OCI-LY1 (cell line): ENCODE measurements around the gene SLIT3.

ENCODE experiments used
- CTCF ChIP-seq: fragments of 200-600 bp; sonication (generic), shearing (Covaris generic); IDR thresholded peaks from 2 replicates; pipeline ENCODE4 v1.5.1; 2017; ENCODE audit warnings: mild to moderate bottlenecking, antibody characterized with exemption, low read length, moderate library complexity, mixed read lengths
- EZH2 ChIP-seq: fragments of 200-600 bp; sonication (generic), shearing (Covaris generic); IDR thresholded peaks from 2 replicates; pipeline ENCODE4 v1.8.0; 2017; ENCODE audit warnings: borderline replicate concordance, mixed run types, mild to moderate bottlenecking, antibody characterized with exemption, low read length, moderate library complexity, mixed read lengths

GRCh38 chr5:168844016-168844921, 456.7 kb downstream of the SLIT3 start:
- TF ChIP-seq CTCF (no peak), EZH2 (no peak)
